Effector CD8-positive, alpha-beta T cell (primary cell): Measurements from ENCODE around the gene METTL15.
"Not testable (repeated sequence)": the region's sequence is repeated elsewhere in the genome, so short reads cannot be mapped to it uniquely, and the experiment has no call there.

Experiments
- DNase-seq: peaks from one replicate; lab custom pipeline; 2025; lab: John Stamatoyannopoulos, UW
- total RNA-seq, 4 experiments: gene quantifications; one replicate each; lab custom pipeline; 2026; lab: John Stamatoyannopoulos, UW

The METTL15 gene, protein sequence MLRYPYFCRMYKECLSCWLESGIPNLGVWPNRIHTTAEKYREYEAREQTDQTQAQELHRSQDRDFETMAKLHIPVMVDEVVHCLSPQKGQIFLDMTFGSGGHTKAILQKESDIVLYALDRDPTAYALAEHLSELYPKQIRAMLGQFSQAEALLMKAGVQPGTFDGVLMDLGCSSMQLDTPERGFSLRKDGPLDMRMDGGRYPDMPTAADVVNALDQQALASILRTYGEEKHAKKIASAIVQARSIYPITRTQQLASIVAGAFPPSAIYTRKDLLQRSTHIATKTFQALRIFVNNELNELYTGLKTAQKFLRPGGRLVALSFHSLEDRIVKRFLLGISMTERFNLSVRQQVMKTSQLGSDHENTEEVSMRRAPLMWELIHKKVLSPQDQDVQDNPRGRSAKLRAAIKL
- 11.4 to 24.6 (median 13.6) reads per million in 4 experiments for total RNA-seq

DNA sequence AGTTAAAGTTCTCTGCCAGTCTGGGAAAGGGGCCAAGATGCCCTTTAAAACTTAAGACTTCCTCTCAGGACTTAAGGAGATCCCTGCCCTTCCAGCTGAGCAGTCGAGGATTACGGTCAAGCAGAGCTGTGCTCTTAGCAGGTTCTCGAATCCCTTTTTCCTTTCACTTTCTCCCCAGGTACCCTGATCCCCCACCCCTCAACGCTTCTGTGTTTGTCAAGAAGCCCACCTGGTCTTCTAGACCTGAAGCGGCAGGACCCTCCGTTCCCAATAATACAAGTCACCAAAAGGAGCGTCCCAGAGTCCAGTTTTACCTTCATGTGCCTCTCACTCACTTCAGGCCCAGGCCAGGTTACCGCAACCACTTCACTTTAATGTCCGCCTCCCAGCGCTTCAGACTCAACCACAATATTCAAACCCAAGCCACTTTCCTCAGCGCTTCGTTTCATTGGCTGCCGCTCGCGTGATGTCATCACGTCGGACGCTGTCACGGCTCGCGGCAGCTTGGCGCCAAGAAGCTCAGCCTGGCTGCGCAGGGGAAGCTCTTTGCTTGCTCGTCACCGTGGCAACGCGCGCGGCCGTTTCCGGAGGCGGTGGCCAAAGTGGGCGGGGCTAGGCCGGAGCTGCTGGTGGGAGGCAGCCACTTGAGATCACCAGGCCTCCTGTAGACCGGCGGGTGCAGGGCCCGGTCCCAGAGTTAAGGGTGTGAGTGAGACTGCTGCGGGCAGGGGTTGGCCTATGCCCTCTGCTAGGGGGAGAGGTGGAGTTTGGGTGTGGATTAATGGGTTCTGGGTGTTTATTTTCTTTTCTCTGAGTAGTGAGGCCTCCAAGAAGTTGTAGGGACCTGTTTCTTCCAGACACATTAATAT, at the start of gene METTL15, which contains the start of gene KIF18A:
METTL15 (plus strand) TSS at position 639 of the 869 bp plus-strand sequence. CDS start 4,947 bp downstream, outside the sequence.
KIF18A (minus strand) TSS at position 407 of the 869 bp plus-strand sequence. CDS start 10,209 bp downstream, outside the sequence.
- DNase-seq, result peak; percentile 96

GRCh38 chr11:28071305-28071704, 36.9 kb upstream of the METTL15 start:
- no peak for DNase-seq

DNA sequence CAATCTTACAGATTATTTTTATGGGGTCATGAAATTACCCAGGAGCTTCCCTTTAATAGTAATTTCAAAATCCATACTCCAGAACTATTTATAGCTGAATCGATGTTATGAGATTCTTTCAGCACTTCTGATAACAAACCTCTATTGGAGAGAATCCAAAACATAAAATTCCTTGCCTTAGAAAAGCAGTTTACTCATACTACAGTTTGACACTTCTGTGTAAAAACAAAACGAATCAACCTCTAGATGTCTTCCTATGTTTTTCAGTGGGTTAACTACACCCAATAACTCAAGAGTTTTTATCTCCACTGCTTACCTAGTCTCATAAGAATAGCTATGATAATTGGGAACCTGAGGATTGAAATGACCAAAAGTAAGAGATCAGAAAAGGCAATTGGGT, 35.9 kb upstream of the METTL15 start:
- no peak for DNase-seq

DNA sequence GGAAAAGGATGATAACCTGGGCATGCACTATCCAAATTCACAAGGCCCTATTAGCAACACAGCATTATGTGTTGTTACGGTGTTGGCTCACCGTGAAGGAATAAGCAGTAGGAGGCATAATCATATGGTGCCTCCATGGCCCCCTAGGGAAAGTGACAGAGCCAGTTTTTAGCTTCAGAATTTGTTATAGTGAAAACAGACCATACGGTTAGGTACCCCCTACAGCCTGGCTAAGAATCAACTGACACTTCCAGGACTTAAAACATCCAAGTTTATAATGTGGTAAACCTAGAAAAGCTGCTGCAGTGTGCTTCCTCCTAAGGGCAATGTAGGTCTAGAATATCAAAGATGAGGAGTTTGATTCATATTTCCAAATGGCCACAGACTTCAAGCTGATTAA, 30.7 kb upstream of the METTL15 start:
- DNase-seq, result no peak

- DNase-seq, result no peak
Measured at GRCh38 chr11:28083118-28083517, 25.1 kb upstream of the METTL15 start.

DNA sequence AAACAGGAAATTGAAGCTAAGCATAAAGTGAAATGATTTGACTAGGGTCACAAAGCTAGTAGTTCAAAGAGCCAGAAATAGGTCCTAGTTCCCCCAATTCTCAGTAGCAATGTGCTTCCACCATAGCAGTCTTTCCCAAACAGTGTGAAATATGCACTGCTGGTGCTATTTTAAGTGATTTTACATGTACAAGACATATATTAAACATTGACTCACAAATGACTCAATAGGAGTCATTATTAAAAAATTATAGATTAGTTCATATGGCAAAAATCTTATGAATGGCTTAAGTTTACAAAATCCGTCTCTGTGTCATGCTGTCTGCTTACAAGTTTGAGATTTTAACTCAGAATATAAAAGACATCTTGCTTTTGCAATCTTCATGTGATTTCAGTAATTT, 21.6 kb upstream of the METTL15 start:
- DNase-seq, result no peak

DNA sequence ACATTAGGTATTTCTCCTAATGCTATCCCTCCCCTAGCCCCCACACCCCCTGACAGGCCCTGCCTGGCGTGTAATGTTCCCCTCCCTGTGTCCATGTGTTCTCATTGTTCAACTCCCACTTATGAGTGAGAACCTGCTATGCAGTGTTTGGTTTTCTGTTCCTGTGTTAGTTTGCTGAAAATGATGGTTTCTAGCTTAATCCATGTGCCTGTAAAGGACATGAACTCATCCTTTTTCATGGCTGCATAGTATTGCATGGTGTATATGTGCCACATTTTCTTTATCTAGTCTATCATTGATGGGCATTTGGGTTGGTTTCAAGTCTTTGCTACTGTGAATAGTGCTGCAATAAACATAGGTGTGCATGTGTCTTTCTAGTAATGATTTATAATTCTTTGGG, 21.0 kb upstream of the METTL15 start:
- not testable (repeated sequence) for DNase-seq

DNA sequence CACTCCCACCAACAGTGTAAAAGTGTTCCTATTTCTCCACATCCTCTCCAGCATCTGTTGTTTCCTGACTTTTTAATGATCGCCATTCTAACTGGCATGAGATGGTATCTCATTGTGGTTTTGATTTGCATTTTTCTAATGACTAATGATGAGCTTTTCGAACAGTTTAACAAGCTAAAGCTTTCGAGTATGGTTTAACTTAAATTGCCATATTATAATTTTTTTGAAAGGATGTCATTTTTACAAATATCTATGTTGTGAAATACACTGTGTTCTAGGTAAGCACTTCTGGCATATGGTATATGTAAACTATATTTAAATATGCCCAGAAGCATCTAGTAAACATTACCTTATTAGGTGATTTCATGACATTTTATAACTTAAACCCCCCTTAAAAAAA, 20.5 kb upstream of the METTL15 start:
- not testable (repeated sequence) for DNase-seq

- DNase-seq, result no peak
Measured at GRCh38 chr11:28089378-28089777, 18.8 kb upstream of the METTL15 start.

DNA sequence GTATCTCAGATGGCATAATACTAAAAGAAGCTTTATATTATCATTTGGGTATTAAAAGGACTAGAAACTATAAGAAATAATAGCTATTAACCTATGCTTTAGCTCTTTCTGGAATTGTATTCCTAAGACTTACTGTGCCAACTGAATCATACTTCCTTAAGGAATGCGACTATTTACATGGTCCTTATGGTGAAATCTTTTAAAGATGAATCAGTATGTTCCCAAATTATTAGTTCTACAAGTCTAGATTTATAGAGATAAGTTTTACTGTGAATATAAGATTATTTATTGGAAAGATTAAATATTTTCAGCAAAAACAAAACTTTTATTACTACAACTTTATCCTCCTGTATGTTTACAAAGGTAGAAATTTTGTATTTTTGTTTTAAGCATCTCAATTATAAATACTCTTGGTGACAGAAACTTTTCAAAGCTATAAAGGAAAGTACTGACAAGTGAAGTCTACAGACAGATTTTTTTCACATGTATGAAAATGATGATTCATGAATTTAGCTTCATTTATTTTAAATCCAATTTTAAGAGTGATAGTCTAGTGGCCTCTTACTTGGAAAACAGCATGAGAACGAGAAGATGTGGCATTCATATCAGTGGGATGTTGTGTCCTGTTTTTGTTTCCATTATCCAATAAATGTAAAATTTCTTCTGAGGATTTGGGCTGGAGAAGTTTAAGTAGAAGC, 18.0 kb upstream of the METTL15 start:
- no peak for DNase-seq

DNA sequence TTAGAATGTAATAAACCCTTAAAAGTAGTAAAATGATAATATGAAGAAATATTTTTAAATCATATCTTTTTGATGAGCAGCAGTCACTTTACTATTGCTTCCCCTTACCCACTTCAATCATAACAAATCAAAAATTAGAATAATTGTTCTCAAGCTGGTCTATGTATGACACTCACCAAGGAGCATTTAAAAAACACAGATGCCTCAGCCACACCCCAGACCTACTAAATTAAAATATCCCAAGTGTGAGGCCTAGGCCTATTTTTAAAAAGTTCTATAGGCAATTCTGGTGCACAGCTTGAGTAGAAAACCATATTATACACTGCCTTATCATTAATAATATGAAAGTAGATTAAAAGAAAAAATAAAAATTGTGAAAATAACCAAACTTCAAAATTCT, 15.4 kb upstream of the METTL15 start:
- DNase-seq, result no peak

GRCh38 chr11:28098257-28098656, 9.9 kb upstream of the METTL15 start:
- DNase-seq, result no peak

GRCh38 chr11:28099715-28100114, 8.5 kb upstream of the METTL15 start:
- no peak for DNase-seq

- DNase-seq, result no peak
Measured at GRCh38 chr11:28100665-28101064, 7.5 kb upstream of the METTL15 start.

- DNase-seq, result not testable (repeated sequence)
Measured at GRCh38 chr11:28102300-28102699, 5.9 kb upstream of the METTL15 start.

- no peak for DNase-seq
Measured at GRCh38 chr11:28104425-28104824, 3.8 kb upstream of the METTL15 start.

DNA sequence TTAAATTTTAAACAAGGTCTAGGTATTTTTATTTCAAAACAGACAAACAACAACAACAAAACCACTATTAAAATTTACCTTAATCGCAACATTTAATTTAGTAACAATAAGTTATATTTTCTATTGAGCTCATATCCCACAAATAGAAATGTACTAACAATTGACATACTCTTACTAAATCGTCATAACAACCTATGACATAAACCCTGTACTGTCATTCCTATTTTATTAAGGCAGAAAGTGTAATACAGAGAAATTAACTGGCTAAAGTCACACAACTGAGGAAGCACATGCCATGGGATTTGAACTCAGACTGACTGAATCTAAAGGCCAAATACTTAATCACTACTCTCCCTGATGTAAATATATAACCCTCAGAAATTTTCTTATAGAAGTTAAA, 3.2 kb upstream of the METTL15 start:
- no peak for DNase-seq

DNA sequence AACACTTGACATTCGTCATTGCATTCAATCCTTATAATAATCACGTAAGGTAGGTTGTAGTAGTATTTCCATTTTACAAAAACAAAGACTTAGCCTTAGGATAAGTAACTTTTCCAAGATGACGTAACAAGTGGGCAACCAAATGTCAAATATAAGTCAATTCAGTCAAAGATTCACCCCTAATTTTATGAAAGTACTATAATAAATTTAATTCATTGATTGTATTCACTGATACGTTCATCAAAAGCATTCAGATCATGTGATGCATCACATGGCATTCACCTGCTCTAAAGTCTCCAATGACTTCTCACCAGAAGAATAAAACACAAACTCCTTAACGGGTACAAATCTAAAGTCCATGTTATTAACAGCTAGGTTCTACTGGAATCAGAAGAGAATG, 2.3 kb upstream of the METTL15 start:
- DNase-seq, result no peak

- no peak for DNase-seq
Measured at GRCh38 chr11:28106353-28107043, 1.7 kb upstream of the METTL15 start.

- DNase-seq, result no peak
Measured at GRCh38 chr11:28107191-28107749, 918 bp upstream of the METTL15 start.

DNA sequence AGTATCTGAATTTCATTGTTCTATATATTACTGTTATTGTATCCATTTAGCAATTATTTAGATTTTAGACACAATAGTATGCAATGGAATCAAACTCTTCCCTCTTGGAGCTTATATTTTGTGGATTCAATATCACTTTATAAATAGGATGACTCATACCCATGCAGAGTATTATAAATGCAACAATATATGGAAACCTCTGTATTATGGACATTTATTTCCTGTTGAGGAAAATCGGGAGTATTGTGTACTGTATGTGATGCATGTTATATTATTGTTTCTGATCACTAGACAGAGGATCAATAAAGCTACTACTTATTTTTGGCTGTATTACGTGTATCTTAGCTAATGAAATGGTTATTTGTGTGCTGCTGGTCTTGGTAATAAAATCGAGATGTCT, 770 bp downstream of the METTL15 start:
- DNase-seq, result no peak
